SKM-1 (cell line): ENCODE data around the gene SGSM1.

Source experiments
- DNase-seq: peaks from one replicate; lab custom pipeline; 2025; ENCODE audit not compliant: unreplicated experiment; lab: John Stamatoyannopoulos, UW

The SGSM1 gene, protein sequence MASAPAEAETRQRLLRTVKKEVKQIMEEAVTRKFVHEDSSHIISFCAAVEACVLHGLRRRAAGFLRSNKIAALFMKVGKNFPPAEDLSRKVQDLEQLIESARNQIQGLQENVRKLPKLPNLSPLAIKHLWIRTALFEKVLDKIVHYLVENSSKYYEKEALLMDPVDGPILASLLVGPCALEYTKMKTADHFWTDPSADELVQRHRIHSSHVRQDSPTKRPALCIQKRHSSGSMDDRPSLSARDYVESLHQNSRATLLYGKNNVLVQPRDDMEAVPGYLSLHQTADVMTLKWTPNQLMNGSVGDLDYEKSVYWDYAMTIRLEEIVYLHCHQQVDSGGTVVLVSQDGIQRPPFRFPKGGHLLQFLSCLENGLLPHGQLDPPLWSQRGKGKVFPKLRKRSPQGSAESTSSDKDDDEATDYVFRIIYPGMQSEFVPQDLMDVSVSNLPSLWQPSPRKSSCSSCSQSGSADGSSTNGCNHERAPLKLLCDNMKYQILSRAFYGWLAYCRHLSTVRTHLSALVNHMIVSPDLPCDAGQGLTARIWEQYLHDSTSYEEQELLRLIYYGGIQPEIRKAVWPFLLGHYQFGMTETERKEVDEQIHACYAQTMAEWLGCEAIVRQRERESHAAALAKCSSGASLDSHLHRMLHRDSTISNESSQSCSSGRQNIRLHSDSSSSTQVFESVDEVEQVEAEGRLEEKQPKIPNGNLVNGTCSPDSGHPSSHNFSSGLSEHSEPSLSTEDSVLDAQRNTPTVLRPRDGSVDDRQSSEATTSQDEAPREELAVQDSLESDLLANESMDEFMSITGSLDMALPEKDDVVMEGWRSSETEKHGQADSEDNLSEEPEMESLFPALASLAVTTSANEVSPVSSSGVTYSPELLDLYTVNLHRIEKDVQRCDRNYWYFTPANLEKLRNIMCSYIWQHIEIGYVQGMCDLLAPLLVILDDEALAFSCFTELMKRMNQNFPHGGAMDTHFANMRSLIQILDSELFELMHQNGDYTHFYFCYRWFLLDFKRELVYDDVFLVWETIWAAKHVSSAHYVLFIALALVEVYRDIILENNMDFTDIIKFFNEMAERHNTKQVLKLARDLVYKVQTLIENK

GRCh38 chr22:24805790-24806662 lies at the start of gene SGSM1:
TSS of gene SGSM1 (plus strand) at chr22:24806211. CDS start at chr22:24806326, 115 bp downstream.
- peak; percentile 71 for DNase-seq

- no peak for DNase-seq
Observed at GRCh38 chr22:24758164-24758799, 47.7 kb upstream of the SGSM1 start.

GRCh38 chr22:24759765-24760164 lies 46.2 kb upstream of the SGSM1 start:
- no peak for DNase-seq

- no peak for DNase-seq
Observed at GRCh38 chr22:24760708-24761306, 45.2 kb upstream of the SGSM1 start.

DNA sequence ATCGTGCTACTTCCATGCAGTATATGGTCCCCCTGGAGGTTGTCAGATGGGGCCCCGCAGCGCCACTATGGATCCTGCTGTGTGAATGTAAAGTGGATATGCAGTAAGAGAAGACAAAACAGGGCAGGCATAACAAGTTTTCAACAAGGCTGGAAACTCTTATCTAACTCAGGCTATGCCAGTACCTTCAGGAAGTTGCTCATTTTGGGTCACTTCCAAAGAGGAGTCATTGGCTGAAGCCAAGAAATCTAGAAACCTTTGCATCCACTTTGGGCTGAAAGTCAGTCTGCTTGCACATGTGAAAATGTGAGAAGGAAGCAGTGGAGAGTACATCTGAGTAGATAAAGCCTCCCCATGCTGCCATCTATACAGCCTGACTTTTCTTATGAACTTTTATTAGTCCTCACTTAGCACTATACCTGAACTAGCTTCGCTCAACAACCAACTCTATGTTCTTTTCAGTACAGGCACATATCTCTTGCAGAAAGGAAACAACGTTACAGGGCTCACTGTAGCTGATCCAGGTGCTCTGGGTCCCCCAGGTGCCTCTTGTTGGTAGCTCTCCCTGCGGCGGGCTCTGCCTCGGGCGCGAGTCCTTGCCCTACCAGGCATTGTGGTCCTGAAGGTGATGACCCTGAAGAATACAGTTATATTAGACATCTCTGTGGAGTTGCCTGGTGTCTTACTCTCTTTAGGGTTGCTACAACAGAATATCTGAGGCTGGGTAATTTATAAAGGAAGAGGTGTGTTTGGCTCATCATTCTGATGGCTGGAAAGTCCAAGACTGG lies 43.9 kb upstream of the SGSM1 start:
- no peak for DNase-seq

- DNase-seq, result no peak
Observed at GRCh38 chr22:24763872-24764485, 42.0 kb upstream of the SGSM1 start.

GRCh38 chr22:24765166-24765565 lies 40.8 kb upstream of the SGSM1 start:
- DNase-seq, result no peak

DNA sequence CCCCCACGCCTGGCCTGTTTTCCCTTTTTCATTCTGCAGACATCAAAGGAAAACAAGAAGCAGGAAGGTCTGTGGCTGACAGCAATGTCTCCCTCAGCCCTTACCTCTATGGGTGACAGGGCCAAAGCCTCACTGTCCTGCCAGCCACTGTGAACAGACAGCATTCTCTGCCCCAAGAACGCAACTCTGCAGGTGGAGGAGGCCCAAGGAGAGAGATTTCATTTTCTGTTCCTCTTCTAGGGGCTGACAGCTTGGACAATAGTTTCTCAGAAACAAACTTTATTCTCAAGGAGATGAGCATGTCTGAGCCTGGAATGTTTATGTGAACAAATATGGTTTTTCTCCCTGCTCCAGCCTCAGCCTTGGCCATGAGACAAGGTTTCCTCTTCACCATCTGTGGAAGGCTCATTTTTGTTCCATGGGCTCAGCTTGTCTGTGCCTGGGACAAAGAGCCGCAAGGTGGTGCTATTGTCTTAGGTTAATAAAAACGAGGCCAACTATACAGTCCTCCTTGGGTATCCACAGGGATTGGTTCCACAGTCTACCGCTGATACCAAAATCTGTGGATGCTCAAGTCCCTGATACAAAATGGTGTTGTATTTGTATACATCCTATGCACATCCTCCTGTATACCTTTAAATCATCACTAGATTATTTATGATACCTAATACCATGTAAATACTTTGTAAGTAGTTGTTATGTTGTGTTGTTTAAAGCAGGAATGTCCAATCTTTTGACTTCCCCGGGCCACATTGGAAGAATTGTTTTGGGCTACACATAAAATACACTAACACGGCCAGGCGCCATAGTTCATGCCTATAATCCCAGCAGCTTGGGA lies 37.3 kb upstream of the SGSM1 start:
- DNase-seq, result peak; percentile 51

GRCh38 chr22:24772493-24773220 lies 33.4 kb upstream of the SGSM1 start:
- DNase-seq, result no peak

GRCh38 chr22:24775769-24776492 lies 30.1 kb upstream of the SGSM1 start:
- DNase-seq, result no peak

- DNase-seq, result no peak
Observed at GRCh38 chr22:24776525-24776924, 29.5 kb upstream of the SGSM1 start.

DNA sequence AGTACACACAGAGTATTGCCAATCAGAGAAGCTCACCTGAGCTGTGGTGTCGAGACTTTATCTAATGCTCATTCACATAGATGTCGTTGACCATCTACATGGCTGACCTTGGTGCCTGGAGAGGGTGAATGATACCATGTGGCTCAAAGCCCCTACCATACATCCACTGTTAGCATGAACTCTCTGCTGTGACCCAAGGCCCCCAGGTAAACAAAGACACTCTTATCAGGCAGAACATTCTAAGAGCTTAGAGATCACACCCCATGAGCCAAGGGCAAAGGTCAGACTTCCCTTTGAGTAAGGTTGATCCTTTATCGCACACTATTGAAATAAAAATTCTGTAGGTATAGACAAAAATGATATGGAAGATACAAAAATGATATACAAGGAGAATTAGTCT lies 16.5 kb upstream of the SGSM1 start:
- no peak for DNase-seq

- no peak for DNase-seq
Observed at GRCh38 chr22:24791362-24791761, 14.6 kb upstream of the SGSM1 start.

DNA sequence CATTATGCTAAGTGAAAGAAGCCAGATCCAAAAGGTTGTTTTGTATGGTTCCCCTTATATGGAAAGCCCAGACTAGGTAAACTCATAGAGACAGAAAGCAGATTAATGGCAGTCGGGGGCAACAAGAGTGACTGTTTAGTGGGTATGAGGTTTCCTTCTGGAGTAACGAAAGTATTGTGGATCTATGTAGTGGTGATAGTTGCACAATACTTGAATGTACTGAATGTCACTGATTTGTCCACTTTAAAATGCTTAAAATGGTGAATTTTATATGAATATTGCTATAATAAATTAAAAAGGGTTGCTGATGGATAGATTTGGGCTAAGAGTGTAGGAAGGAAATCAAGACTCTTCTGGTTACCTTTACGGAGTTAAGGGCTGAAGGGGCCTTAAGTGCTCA lies 10.0 kb upstream of the SGSM1 start:
- no peak for DNase-seq

GRCh38 chr22:24796860-24797259 lies 9.2 kb upstream of the SGSM1 start:
- DNase-seq, result no peak

- no peak for DNase-seq
Observed at GRCh38 chr22:24801901-24802465, 4.0 kb upstream of the SGSM1 start.
